GM19324 (cell line): ENCODE measurements around the gene FOXL3.

Experiments
- ATAC-seq: cut with Tn5 transposase; IDR thresholded peaks from one replicate; pipeline ENCODE4 v1.9.1; 2021; ENCODE audit warnings: mild to moderate bottlenecking, moderate library complexity; ENCODE audit not compliant: unreplicated experiment, low FRiP score

Gene FOXL3

GRCh38 chr7:318878-319661 is 29.1 kb downstream of the FOXL3 start:
- ATAC-seq = no peak

- ATAC-seq = no peak
These were observed 30.3 kb downstream of the FOXL3 start for GRCh38 chr7:320297-320696.

GRCh38 chr7:322111-322671 is 32.2 kb downstream of the FOXL3 start:
- no peak for ATAC-seq

- no peak for ATAC-seq
These were observed 32.7 kb downstream of the FOXL3 start for GRCh38 chr7:322708-323111.

- no peak for ATAC-seq
These were observed 33.4 kb downstream of the FOXL3 start for GRCh38 chr7:323410-323809.

GRCh38 chr7:324011-324410 is 34.0 kb downstream of the FOXL3 start:
- ATAC-seq = no peak

- no peak for ATAC-seq
These were observed 35.3 kb downstream of the FOXL3 start for GRCh38 chr7:325051-325798.

- ATAC-seq = no peak
These were observed 35.8 kb downstream of the FOXL3 start for GRCh38 chr7:325811-326210.

- ATAC-seq = no peak
These were observed 36.3 kb downstream of the FOXL3 start for GRCh38 chr7:326273-326672.

- ATAC-seq = no peak
These were observed 36.9 kb downstream of the FOXL3 start for GRCh38 chr7:326809-327232.

- no peak for ATAC-seq
These were observed 37.4 kb downstream of the FOXL3 start for GRCh38 chr7:327233-327931.

GRCh38 chr7:327991-328702 is 38.2 kb downstream of the FOXL3 start:
- no peak for ATAC-seq

- no peak for ATAC-seq
These were observed 39.8 kb downstream of the FOXL3 start for GRCh38 chr7:329691-330281.

- no peak for ATAC-seq
These were observed 40.7 kb downstream of the FOXL3 start for GRCh38 chr7:330511-331230.

GRCh38 chr7:332020-332517 is 42.1 kb downstream of the FOXL3 start:
- ATAC-seq = no peak

GRCh38 chr7:332646-333392 is 42.8 kb downstream of the FOXL3 start:
- ATAC-seq = no peak

- ATAC-seq = no peak
These were observed 43.4 kb downstream of the FOXL3 start for GRCh38 chr7:333393-333764.

- ATAC-seq = no peak
These were observed 44.8 kb downstream of the FOXL3 start for GRCh38 chr7:334618-335357.
